Stimulated activated CD8-positive, alpha-beta memory T cell treated with anti-CD3 and anti-CD28 coated beads, Interleukin-15, amount 100 ng/mL, for 4 hours (primary cell): Measurements from ENCODE around the gene ASIC2.

Experiments
- DNase-seq, 2 donors: peaks; one replicate each; pipeline ENCODE4 v3.0.0-alpha.2; 2020; ENCODE audit warnings: low read depth in 2 of 2

The ASIC2 gene

GRCh38 chr17:33243732-33244131 lies 49.4 kb downstream of the ASIC2 start:
- no peak for DNase-seq

DNA sequence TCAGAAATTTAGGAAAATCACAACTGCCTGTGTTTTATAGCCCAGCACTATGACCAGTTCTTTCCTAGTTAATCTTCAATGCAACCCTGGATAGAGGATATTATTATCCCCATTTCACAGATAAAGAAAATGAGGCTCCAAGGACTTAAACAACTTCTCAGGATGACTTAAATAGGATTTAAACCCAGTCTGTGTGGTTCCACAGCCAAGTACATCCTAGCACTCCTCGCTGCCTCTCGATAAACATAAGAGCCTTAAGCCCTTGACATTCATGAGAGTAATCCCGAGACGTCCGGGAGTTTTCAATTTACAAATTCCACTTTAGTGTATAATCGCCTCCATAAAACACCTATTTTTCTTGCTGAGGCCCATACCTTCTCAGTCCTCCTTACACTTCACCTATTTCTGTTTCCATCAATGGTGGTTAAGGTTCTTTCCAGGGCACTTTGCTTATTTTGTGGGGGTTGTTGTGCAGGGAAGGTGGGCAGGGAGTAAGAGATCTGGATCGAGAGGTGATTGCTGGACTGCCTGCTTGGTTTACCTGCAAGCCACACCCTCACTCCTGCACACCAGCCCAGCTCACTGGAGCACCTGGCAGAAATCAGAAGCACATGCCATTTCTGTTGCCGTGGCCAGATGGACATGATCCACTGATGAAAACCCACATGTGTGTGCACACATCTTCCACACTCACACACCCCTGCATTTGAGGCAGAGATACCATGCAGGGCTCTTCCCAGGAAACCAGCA lies 50.5 kb downstream of the ASIC2 start:
- no peak for DNase-seq

GRCh38 chr17:33241390-33241789 lies 51.7 kb downstream of the ASIC2 start:
- no peak for DNase-seq

DNA sequence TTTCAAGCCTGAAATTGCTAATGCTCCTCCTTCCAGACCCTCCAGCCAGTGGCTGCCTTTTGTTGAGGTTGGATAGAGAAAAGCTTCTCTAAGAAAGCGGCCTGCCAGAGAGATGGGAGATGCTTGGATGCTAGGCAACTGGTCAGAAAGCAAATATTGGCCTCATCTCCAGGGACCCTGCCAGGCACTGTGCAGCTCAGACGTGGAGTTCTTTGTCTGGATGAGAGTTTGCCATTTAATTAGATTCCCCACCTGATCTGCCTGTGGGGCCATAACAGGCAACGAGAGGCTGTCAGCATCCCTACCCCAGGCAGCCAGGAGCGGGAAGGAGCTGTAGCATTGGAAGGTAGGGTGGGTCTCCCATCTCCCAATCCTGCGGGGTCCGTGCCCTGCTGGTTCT lies 52.7 kb downstream of the ASIC2 start:
- no peak for DNase-seq

DNA sequence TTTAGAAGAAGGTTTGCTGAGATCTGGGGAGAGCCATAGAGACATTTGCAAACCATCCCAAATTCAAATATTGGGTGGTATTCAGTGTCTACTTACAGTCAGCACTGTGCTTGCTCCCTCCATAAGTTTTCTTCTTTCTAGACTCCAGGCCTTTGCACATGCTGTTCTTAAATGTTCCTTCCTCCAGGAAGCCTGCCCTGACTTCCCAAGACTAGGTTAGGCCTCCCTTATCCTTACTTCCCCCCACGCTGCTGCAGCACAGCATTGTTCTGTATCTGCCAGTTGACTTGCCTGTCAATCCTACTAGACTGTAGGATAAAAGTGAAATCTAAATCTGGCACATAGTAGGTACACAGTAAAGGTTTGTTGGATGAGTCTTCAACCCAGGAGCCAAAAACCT lies 53.4 kb downstream of the ASIC2 start:
- DNase-seq: no peak

DNA sequence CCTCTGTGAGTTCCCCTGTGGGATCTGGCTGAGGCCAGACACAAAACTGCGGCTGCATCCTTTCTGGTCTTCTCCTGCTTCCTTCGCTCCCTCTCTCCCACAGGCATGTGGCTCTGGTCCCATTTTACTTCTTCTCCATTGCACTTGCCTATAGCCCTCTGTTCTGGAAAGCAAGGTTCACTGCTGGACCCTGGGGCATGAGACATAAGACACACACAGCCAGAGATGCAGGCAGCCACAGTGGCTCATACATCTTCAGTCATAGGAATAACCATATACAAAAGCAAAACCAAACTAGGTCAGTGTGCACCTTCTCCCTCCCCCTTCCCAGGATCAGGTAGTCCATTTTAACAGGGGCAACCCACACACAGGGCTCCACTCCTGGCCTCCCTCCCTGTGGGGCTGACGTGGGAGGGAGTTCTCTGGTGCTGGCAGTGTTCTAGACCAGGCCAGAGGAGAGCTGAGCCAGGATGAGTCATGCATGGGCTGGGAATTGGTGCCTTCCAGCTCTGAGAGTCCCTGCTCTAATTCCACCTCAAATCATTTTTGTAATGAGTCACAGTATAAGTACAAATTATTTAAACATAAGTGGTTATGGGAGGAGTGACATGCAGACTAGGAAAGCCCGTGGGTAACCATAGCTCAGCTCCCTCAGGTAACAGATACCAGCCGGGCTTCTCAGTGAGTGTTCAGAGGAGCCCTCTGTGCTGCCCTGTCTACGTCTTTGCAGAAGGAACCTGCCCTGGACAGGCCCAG lies 58.0 kb downstream of the ASIC2 start:
- DNase-seq: no peak

- DNase-seq: no peak
Measured at GRCh38 chr17:33234233-33234632, 58.9 kb downstream of the ASIC2 start.

GRCh38 chr17:33233811-33234177 lies 59.3 kb downstream of the ASIC2 start:
- no peak for DNase-seq

- no peak for DNase-seq
Measured at GRCh38 chr17:33229499-33229898, 63.6 kb downstream of the ASIC2 start.

DNA sequence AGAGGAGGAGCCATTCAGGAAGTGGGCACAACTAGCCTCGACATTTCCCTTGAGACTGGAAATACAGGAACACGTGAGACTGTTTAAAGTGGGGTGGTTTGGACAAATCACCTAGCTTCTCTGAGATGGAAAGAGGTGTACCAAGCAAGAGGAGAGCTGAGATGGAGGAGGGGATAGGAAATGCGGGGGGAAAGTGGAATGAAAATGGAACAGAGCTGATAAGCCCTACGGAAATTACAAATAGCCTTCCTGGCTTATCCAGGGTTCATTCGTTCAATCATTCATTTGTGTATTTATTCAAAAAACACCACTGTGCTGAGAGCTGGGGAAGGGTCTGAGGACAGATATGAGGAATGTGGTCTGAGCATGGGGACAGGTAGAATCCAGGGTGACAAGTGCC lies 64.1 kb downstream of the ASIC2 start:
- DNase-seq: no peak

DNA sequence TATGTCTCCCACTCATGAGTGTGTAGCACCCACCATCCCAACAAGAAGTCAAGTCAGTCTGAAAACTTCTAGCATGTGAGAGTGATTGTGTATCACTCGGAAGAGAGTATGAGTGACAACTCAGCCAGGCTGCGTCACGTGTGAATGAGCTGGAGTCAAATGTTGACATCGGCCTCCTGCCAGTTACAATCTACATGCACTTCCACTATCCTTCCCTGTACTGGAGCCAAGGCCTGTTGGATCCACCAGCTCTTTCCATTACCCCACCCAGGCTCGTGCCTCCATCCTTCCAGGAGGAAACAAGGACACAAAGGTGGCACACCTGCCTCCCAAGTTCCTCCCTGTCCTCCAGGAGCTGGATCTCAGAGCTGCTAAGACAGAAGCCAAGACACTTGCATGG lies 64.5 kb downstream of the ASIC2 start:
- no peak for DNase-seq

- no peak for DNase-seq
Measured at GRCh38 chr17:33227911-33228310, 65.2 kb downstream of the ASIC2 start.

DNA sequence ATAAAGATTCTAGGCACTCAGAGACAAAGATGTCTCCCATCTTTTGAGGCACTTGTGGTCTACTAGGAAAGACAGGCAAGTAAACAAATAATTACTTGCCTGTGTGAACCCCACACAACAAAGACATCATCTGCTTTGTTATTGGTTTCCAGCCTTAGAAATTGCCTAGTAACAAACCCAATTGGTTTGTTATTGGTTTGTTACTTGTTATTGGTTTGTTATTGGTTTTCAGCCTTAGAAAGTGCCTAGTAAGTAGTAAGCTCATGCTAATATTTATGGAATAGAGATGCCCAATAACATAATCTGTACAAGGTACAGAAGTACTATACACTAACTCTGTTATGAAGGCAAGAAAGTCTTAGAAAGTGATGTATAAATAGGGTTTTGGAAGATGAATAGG lies 67.1 kb downstream of the ASIC2 start:
- DNase-seq: no peak

GRCh38 chr17:33225509-33225908 lies 67.6 kb downstream of the ASIC2 start:
- DNase-seq: no peak

GRCh38 chr17:33220036-33220435 lies 73.1 kb downstream of the ASIC2 start:
- DNase-seq: no peak

DNA sequence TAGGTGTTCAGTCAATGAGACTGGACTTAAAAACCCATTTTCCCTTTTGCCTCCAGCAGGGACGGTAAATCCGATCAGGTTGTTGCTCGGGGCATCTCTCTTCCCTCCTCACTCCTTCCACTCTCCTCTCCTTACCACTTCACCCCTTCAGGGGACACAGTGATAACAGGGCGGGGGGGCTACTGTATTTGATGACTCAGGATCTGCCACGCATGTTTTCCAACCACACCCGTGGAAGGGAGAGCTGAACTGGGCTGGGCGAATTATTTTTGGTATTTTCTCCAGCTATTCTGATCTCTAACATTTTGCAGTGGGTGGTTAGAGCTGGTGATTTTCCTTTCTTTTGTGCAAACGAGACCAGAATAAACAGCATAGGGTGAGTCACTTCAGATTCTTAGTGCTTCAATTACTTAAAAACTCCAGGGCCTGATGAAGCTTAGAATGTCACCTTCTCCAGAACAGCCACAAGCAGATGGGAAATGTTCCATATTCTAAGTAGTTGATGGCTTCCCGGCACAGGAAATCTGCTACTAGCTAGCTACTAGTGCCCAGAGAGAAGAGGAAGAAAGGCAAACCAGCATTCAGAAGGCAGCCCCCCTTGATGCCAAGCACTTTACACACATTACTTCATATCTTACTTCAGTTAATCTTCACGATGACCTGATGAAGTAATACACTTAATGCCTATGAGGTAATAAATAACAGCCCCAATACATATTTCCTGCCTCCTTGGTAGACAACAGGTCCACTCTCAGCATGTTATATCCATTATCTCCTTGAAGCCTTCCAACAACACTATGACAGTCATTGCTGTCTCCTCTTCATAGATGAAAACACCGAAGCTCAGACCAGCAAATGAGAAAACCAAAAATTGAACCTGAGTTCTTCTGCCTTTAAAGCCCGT lies 74.1 kb downstream of the ASIC2 start:
- no peak for DNase-seq

- DNase-seq: no peak
Measured at GRCh38 chr17:33217891-33218290, 75.2 kb downstream of the ASIC2 start.

DNA sequence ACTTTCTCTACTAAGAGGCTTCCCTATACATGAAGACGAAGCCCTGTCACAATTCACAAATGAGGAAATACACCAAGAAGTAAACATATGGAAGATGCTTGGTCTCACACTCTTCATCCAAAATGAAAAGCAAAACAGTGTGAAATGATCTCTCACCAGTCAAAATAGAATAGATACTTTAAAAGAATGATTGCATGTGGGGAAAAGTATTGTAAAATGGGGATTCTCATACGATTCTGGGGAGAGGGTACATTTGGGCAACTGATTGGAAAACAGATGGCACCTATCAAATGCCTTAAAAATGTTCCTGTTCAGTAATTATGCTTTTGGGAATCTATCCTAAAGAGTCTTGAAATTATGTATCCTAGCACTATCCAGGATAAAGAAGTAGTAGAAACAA lies 78.1 kb downstream of the ASIC2 start:
- DNase-seq: no peak

DNA sequence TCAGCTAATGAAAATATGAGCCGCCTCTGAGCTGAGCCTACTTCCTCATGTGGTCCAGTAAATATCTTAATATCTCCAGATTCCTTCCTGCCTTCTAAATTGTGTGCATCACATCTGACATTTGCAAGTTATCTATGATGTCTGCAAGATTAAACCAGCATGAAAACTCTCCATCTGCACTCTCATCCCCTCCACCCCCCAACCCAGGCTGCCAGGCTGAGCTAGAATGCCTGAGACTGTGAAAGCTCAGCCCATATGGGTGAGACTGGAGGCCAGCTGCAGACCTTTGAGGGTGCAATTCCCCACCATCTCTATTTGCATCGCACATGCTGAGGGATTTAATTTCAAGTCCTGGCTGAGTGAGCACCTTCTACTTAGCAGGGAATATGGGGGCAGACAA lies 82.8 kb downstream of the ASIC2 start:
- no peak for DNase-seq

DNA sequence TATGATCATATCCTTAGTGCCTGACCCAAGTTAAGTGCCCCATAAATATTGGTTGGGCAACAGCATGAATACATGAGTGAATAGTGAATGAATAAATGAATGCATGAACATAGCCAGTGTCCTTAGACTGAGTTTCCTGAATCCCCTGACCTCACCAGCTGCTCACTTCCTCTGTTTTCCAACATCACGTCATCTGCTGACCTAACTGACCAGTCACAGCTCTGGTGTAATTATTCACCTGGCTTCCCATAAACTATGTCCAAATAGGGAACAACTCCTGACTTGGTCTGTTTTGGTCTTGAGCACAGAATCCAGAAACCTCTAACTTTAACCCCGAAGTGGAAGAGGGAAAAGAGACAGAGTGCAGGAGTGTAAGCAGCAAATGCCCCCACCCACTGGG lies 83.4 kb downstream of the ASIC2 start:
- no peak for DNase-seq

GRCh38 chr17:33207231-33207630 lies 85.9 kb downstream of the ASIC2 start:
- DNase-seq: no peak

- DNase-seq: no peak
Measured at GRCh38 chr17:33205552-33205951, 87.5 kb downstream of the ASIC2 start.

GRCh38 chr17:33204701-33205100 lies 88.4 kb downstream of the ASIC2 start:
- no peak for DNase-seq
